DND-41 (cell line): Measurements from ENCODE around the gene ANKRD12.

Experiments used
- EZH2 ChIP-seq: IDR thresholded peaks from 3 replicates; pipeline ENCODE4 v1.6.1; 2012; ENCODE audit warnings: borderline replicate concordance, low read depth, mild to moderate bottlenecking, moderate library complexity, low read length, inconsistent platforms; ENCODE audit not compliant: severe bottlenecking
- TF ChIP-seq, protein P1 (sequence below): IDR thresholded peaks from 2 replicates; pipeline ENCODE4 v1.5.1; 2012; ENCODE audit warnings: borderline replicate concordance, low read length, moderate library complexity, mild to moderate bottlenecking; ENCODE audit not compliant: poor library complexity, severe bottlenecking; ENCODE audit errors: extremely low read depth

DNA sequence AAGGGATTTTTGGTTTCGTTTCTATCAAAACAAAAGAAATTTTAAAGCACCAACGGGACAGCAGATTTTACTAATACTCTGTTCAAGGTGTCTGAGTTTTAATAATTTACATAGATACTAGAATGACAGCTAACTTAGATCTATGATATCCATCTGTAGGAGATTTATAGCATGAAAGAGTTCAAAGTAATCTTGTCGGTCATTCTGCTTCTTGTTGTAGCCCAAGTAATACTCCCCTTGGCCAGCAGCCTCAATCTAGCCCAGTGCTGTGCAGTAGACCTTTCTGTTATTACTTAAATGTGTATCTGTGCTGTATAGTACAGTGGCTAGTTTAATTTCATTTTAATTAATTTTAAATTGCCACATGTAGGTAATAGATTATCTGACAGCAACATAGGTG lies 44.7 kb downstream of the ANKRD12 start:
- TF ChIP-seq, protein P1, sequence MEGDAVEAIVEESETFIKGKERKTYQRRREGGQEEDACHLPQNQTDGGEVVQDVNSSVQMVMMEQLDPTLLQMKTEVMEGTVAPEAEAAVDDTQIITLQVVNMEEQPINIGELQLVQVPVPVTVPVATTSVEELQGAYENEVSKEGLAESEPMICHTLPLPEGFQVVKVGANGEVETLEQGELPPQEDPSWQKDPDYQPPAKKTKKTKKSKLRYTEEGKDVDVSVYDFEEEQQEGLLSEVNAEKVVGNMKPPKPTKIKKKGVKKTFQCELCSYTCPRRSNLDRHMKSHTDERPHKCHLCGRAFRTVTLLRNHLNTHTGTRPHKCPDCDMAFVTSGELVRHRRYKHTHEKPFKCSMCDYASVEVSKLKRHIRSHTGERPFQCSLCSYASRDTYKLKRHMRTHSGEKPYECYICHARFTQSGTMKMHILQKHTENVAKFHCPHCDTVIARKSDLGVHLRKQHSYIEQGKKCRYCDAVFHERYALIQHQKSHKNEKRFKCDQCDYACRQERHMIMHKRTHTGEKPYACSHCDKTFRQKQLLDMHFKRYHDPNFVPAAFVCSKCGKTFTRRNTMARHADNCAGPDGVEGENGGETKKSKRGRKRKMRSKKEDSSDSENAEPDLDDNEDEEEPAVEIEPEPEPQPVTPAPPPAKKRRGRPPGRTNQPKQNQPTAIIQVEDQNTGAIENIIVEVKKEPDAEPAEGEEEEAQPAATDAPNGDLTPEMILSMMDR: no peak
- TF ChIP-seq EZH2: no peak
